HEK293 (cell line): ENCODE data around the gene AIM2.

ENCODE experiments used
- CTCF ChIA-PET: fragments of 350-600 bp; formaldehyde crosslinking; extraction: SDS; loops from one replicate; lab custom pipeline; 2021; ENCODE audit warnings: antibody characterized with exemption; lab: Yijun Ruan, JAX
- POLR2A ChIA-PET: fragments of 300-600 bp; formaldehyde crosslinking; extraction: SDS; loops from one replicate; lab custom pipeline; 2020; ENCODE audit warnings: antibody characterized with exemption, inconsistent platforms; lab: Yijun Ruan, JAX
- H3K27ac ChIP-seq: fragments of 200-500 bp; sonication (Bioruptor generic); 2 replicates; pipeline ENCODE4 v1.5.1; 2014; ENCODE audit warnings: low read depth, low read length, control low read depth, inconsistent platforms; ENCODE audit errors: extremely low read depth
- H3K36me3 ChIP-seq, 2 experiments: fragments of 200-500 bp in 1 of 2; sonication (Bioruptor generic) in 1 of 2; 1 replicate in 1 of 2; 2 replicates in 1 of 2; pipeline ENCODE4 v1.5.1; 2014 to 2017; ENCODE audit warnings: inconsistent platforms in 2 of 2, low read length in 2 of 2; ENCODE audit not compliant: control insufficient read depth in 2 of 2, insufficient read depth in 1 of 2
- H3K4me1 ChIP-seq: fragments of 200-500 bp; sonication (Bioruptor generic); 2 replicates; pipeline ENCODE4 v1.5.1; 2014; ENCODE audit warnings: mild to moderate bottlenecking, low read length, inconsistent platforms; ENCODE audit not compliant: control insufficient read depth, insufficient read depth
- H3K4me3 ChIP-seq: 2 replicates; pipeline ENCODE4 v1.5.1; 2011; ENCODE audit warnings: low read depth, mild to moderate bottlenecking, control low read depth, low read length, moderate library complexity
- H3K9me3 ChIP-seq: fragments of 200-500 bp; sonication (Bioruptor generic); 2 replicates; pipeline ENCODE4 v1.5.1; 2014; ENCODE audit warnings: low read depth, low read length, inconsistent platforms; ENCODE audit not compliant: control insufficient read depth, insufficient read depth
- AEBP2 ChIP-seq: fragments of 450-650 bp; formaldehyde crosslinking; IDR thresholded peaks from 2 replicates; pipeline ENCODE4 v1.5.1; 2016; ENCODE audit warnings: missing biosample characterization, missing genetic modification characterization, borderline replicate concordance
- ELK4 ChIP-seq: IDR thresholded peaks from 2 replicates; pipeline ENCODE4 v1.6.1; 2011; ENCODE audit warnings: mild to moderate bottlenecking, low read depth, low read length, borderline replicate concordance
- HIC1 ChIP-seq: fragments of 450-650 bp; formaldehyde crosslinking; IDR thresholded peaks from 2 replicates; pipeline ENCODE4 v1.5.1; 2016; ENCODE audit warnings: missing biosample characterization, missing genetic modification characterization
- HOXC10 ChIP-seq: sonication (generic); formaldehyde crosslinking; IDR thresholded peaks from 2 replicates; pipeline ENCODE4 v1.8.1; 2023; ENCODE audit warnings: mild to moderate bottlenecking, missing genetic modification reagents
- KLF9 ChIP-seq: fragments of 450-650 bp; formaldehyde crosslinking; IDR thresholded peaks from 2 replicates; pipeline ENCODE4 v1.5.1; 2016; ENCODE audit warnings: missing biosample characterization, missing genetic modification characterization, low read depth
- SP2 ChIP-seq: fragments of 450-650 bp; formaldehyde crosslinking; IDR thresholded peaks from 2 replicates; pipeline ENCODE4 v1.5.1; 2016; ENCODE audit warnings: missing biosample characterization, missing genetic modification characterization
- WT1 ChIP-seq: fragments of 450-650 bp; formaldehyde crosslinking; IDR thresholded peaks from 2 replicates; pipeline ENCODE4 v1.5.1; 2016; ENCODE audit warnings: missing biosample characterization, missing genetic modification characterization
- ZBTB20 ChIP-seq: fragments of 450-650 bp; formaldehyde crosslinking; IDR thresholded peaks from 2 replicates; pipeline ENCODE4 v1.5.1; 2016; ENCODE audit warnings: missing biosample characterization, missing genetic modification characterization
- ZBTB7A ChIP-seq: fragments of 450-650 bp; formaldehyde crosslinking; IDR thresholded peaks from 2 replicates; pipeline ENCODE4 v1.5.1; 2016; ENCODE audit warnings: low read depth, missing biosample characterization, missing genetic modification characterization
- ZBTB8A ChIP-seq: fragments of 450-650 bp; formaldehyde crosslinking; IDR thresholded peaks from 2 replicates; pipeline ENCODE4 v1.5.1; 2016; ENCODE audit warnings: missing biosample characterization, missing genetic modification characterization
- ZIC2 ChIP-seq: fragments of 450-650 bp; formaldehyde crosslinking; IDR thresholded peaks from 2 replicates; pipeline ENCODE4 v1.5.1; 2016; ENCODE audit warnings: missing biosample characterization, missing genetic modification characterization
- ZNF146 ChIP-seq: fragments of 450-650 bp; formaldehyde crosslinking; IDR thresholded peaks from 2 replicates; pipeline ENCODE4 v1.5.1; 2016; ENCODE audit warnings: missing biosample characterization, missing genetic modification characterization
- ZNF148 ChIP-seq: fragments of 450-650 bp; formaldehyde crosslinking; IDR thresholded peaks from 2 replicates; pipeline ENCODE4 v1.5.0; 2017; ENCODE audit warnings: missing biosample characterization, missing genetic modification characterization, borderline replicate concordance
- ZNF157 ChIP-seq: fragments of 450-650 bp; formaldehyde crosslinking; IDR thresholded peaks from 2 replicates; pipeline ENCODE4 v1.5.1; 2016; ENCODE audit warnings: missing biosample characterization, missing genetic modification characterization
- ZNF18 ChIP-seq: fragments of 450-650 bp; formaldehyde crosslinking; IDR thresholded peaks from 2 replicates; pipeline ENCODE4 v1.5.1; 2016; ENCODE audit warnings: missing biosample characterization, missing genetic modification characterization
- ZNF23 ChIP-seq: fragments of 450-650 bp; formaldehyde crosslinking; IDR thresholded peaks from 2 replicates; pipeline ENCODE4 v1.5.1; 2016; ENCODE audit warnings: missing biosample characterization, missing genetic modification characterization, borderline replicate concordance
- ZNF266 ChIP-seq: fragments of 450-650 bp; formaldehyde crosslinking; IDR thresholded peaks from 2 replicates; pipeline ENCODE4 v1.5.1; 2016; ENCODE audit warnings: missing biosample characterization, missing genetic modification characterization, low read depth
- ZNF366 ChIP-seq: fragments of 450-650 bp; formaldehyde crosslinking; conservative IDR thresholded peaks from 2 replicates; pipeline ENCODE4 v1.5.1; 2016; ENCODE audit warnings: missing biosample characterization, missing genetic modification characterization
- ZNF404 ChIP-seq: fragments of 450-650 bp; formaldehyde crosslinking; IDR thresholded peaks from 2 replicates; pipeline ENCODE4 v1.5.1; 2017; ENCODE audit warnings: missing biosample characterization, missing genetic modification characterization
- ZNF423 ChIP-seq: fragments of 450-650 bp; formaldehyde crosslinking; IDR thresholded peaks from 2 replicates; pipeline ENCODE4 v1.5.1; 2016; ENCODE audit warnings: missing biosample characterization, missing genetic modification characterization
- ZNF521 ChIP-seq: fragments of 450-650 bp; formaldehyde crosslinking; IDR thresholded peaks from 2 replicates; pipeline ENCODE4 v1.5.1; 2017; ENCODE audit warnings: missing biosample characterization, mild to moderate bottlenecking, missing genetic modification characterization
- ZNF544 ChIP-seq: fragments of 450-650 bp; formaldehyde crosslinking; IDR thresholded peaks from 2 replicates; pipeline ENCODE4 v1.5.0; 2017; ENCODE audit warnings: missing biosample characterization, missing genetic modification characterization
- ZNF561 ChIP-seq: fragments of 450-650 bp; IDR thresholded peaks from 2 replicates; pipeline ENCODE4 v1.5.1; 2018; ENCODE audit warnings: missing biosample characterization, missing genetic modification characterization, borderline replicate concordance
- ZNF658 ChIP-seq: fragments of 450-650 bp; formaldehyde crosslinking; IDR thresholded peaks from 2 replicates; pipeline ENCODE4; 2016; ENCODE audit warnings: missing biosample characterization, missing genetic modification characterization
- ZNF76 ChIP-seq: fragments of 450-650 bp; formaldehyde crosslinking; IDR thresholded peaks from 2 replicates; pipeline ENCODE4; 2016; ENCODE audit warnings: low read depth, missing biosample characterization, missing genetic modification characterization, borderline replicate concordance
- ZNF792 ChIP-seq: fragments of 450-650 bp; formaldehyde crosslinking; IDR thresholded peaks from 2 replicates; pipeline ENCODE4 v1.5.1; 2016; ENCODE audit warnings: missing biosample characterization, missing genetic modification characterization

Gene AIM2

GRCh38 chr1:159065106-159065505 lies 11.5 kb downstream of the AIM2 start (continued):
- TF ChIP-seq HIC1 (tag by site-specific recombination) (no peak), ZNF76 (tag by site-specific recombination) (no peak), ZIC2 (tag by site-specific recombination) (no peak), ELK4 (no peak), ZBTB7A (tag by site-specific recombination) (no peak), ZNF521 (tag by site-specific recombination) (no peak), WT1 (tag by site-specific recombination) (no peak), ZNF148 (tag by site-specific recombination) (no peak)

- Histone ChIP-seq H3K36me3 (peaks cover 0 to 25% of the 10 kb centered on the region in 2 experiments; a peak in 2 of 3 replicates), H3K4me3 (no peak overlapping the region), H3K27ac (no peak overlapping the region), H3K9me3 (no peaks in the 10 kb centered on the region), H3K4me1 (no peaks in the 10 kb centered on the region)
- TF ChIP-seq ZNF658 (no peak), ZNF792 (no peak), KLF9 (no peak), ZNF157 (tag by site-specific recombination) (no peak), SP2 (tag by site-specific recombination) (no peak), ZBTB8A (tag by site-specific recombination) (no peak), ZNF404 (tag by site-specific recombination) (no peak), ZNF423 (tag by site-specific recombination) (no peak), ZNF544 (tag by site-specific recombination) (no peak), ZBTB20 (tag by site-specific recombination) (no peak), HOXC10 (CRISPR knock-in tag) (no peak)
- POLR2A ChIA-PET = no interaction called here
- CTCF ChIA-PET = interaction anchor here (3.3 kb wide), 1 partner anchor 13 kb away, joined by 16 read pairs; no protein-coding TSS in a partner anchor
These were observed 17.8 kb downstream of the AIM2 start for GRCh38 chr1:159058751-159059150.

GRCh38 chr1:159056069-159056698 lies 20.4 kb downstream of the AIM2 start:
- no peak overlapping the region for H3K4me3 ChIP-seq
- no peaks in the 10 kb centered on the region for H3K9me3 ChIP-seq
- POLR2A ChIA-PET = no interaction called here
- CTCF ChIA-PET = interaction anchor here (0.6 to 1.3 kb wide), 2 partner anchors 16 to 502 kb away, joined by 3 read pairs; partner anchors contain the start of gene OR6Y1
- H3K36me3 ChIP-seq = peaks cover 0 to 51% of the 10 kb centered on the region in 2 experiments; a peak in 2 of 3 replicates
- H3K4me1 ChIP-seq = no peaks in the 10 kb centered on the region
- H3K27ac ChIP-seq = no peak overlapping the region
- no peak for TF ChIP-seq ZNF266 (tag by site-specific recombination)
- no peak for TF ChIP-seq ZNF23 (tag by site-specific recombination)
- TF ChIP-seq HOXC10 (CRISPR knock-in tag) = no peak
- TF ChIP-seq ZNF146 (tag by site-specific recombination) = no peak
- TF ChIP-seq ZNF423 (tag by site-specific recombination) = no peak
- TF ChIP-seq ZNF366 (tag by site-specific recombination) = no peak
- no peak for TF ChIP-seq ZBTB20 (tag by site-specific recombination)
- no peak for TF ChIP-seq AEBP2 (tag by site-specific recombination)
- no peak for TF ChIP-seq ZNF18 (tag by site-specific recombination)
- TF ChIP-seq ZNF561 (tag by site-specific recombination) = no peak
